NCI-H187 treated with DMSO at 0.1 percent for 48 hours (cell line): ENCODE measurements around the gene C1orf210.

Source experiments
- DNase-seq: peaks from one replicate; lab custom pipeline; 2025; lab: John Stamatoyannopoulos, UW

C1orf210 gene

GRCh38 chr1:43294761-43295160 lies 9.4 kb upstream of the C1orf210 start:
- DNase-seq: no peak

GRCh38 chr1:43293896-43294760 lies 8.7 kb upstream of the C1orf210 start:
- no peak for DNase-seq

DNA sequence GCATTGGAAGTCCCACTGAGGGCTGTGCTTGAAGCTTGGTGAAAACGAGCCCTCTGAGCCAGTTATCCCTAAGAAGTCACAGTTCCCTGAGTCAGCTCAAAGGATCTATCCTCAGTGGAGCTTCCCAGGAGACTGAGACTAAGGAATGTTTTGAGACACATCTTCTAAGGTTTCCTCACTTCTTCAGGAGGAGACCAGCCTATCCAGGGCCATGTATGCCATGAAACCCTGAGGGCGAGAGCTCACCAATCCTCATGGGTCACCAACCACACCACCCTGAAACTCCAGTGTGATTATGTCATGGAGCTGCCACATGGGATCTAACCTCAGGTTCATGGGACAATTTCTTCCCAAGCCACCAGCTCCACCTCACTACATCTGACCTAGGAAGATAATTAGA lies 7.8 kb upstream of the C1orf210 start:
- no peak for DNase-seq

GRCh38 chr1:43292679-43293078 lies 7.3 kb upstream of the C1orf210 start:
- no peak for DNase-seq

- no peak for DNase-seq
These were observed 6.8 kb upstream of the C1orf210 start for GRCh38 chr1:43292216-43292615.

GRCh38 chr1:43288785-43289706 lies 3.7 kb upstream of the C1orf210 start:
- DNase-seq: no peak

DNA sequence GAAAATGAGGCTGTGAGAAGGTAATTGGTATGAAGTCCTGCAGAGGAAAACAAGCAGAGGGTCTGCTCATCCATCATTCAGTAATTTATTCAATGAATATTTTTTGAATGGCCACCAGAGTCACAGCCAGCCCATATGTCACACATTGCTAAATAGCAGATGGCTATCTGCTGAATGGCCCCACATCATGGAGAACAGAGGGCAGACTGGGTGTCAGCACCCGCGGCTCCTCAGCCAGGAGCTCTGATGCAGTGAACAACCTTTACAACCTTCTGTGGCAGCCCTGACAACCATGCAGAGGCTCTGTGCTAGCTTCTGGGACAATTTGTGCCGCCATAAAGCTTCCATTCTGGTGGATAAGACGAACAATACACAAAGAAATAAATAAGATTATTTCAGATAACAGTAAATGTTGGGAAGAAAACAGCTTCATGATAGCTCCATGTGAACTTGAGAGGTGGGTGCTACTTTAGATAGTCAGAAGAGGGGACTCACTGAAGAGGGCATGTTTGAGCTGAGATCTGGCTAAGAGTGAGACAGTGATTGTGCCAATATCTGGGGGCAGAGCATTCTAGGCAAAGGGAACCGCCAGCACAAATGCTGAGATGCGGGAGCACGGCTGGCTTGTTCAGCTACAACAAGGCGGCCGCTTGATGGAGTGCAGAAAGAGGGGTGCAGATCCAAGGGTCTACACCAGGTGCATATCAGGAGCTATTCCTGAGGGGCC lies 2.8 kb upstream of the C1orf210 start:
- DNase-seq: no peak

GRCh38 chr1:43286533-43286932 lies 1.2 kb upstream of the C1orf210 start:
- DNase-seq: no peak

DNA sequence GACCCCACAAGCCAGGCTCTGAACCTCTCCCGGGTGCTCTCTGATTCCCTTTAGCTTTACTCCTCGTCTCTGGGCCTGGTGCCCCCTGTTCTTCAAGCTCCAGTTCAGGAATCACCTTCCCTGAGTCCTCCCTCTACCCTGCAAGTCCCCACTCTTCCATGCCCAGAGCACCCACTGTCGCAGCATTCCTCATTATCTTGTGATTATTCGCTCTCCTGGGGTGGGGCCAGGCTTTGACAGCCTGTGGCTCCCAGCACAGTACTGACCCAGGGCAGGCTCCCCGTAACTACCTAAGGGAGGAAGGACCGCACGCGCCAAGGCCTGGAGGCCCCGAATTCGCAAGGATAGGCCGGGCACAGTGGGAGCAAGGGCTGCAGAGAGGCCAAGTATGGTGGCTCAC lies 734 bp upstream of the C1orf210 start:
- DNase-seq: no peak

DNA sequence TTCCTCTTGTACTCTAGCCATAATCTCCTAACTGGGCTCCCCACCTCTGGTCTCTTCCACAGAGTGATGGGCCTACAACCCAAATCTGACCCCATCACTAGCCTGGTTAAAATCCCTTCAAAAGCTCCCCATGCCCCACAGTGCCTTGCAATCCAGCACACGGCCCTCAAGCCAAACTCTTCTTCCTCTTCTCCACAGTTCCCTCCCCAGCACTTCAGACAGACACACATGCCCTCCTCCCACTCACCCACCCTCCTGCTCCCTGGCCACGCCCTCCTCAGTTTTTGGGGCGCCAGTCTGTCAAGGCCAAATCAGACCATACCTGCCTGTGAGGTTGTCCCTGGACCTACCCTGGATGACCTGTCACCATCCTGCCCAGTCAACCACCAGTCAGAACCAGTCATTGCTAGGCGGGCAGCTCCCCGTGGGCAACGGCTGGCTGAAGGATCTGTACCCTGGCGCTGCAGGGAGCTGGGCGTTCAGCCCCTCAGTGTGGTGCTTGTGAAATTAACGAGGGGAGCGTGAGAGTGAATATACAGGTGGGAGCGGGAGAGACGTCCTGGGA lies 753 bp downstream of the C1orf210 start:
- DNase-seq: no peak

DNA sequence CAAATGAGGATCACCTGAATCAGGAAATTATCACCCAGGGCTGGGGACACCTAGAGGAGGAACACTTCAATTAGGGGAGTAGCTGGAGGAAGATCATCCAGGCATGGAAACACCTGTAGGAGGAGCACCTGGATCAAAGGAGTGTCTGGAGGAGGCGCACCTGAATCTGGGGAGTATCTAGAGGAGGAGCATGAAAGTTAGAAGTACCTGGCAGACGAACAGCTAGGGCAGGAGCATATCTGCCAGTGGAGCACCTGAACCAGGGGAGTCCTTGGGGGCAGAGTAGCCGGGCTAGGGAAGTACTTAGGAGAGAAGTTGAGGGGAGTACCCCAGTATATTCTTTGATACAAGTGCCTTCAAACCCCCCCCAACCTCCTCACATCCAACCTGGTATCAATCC lies 1.3 kb downstream of the C1orf210 start:
- no peak for DNase-seq

DNA sequence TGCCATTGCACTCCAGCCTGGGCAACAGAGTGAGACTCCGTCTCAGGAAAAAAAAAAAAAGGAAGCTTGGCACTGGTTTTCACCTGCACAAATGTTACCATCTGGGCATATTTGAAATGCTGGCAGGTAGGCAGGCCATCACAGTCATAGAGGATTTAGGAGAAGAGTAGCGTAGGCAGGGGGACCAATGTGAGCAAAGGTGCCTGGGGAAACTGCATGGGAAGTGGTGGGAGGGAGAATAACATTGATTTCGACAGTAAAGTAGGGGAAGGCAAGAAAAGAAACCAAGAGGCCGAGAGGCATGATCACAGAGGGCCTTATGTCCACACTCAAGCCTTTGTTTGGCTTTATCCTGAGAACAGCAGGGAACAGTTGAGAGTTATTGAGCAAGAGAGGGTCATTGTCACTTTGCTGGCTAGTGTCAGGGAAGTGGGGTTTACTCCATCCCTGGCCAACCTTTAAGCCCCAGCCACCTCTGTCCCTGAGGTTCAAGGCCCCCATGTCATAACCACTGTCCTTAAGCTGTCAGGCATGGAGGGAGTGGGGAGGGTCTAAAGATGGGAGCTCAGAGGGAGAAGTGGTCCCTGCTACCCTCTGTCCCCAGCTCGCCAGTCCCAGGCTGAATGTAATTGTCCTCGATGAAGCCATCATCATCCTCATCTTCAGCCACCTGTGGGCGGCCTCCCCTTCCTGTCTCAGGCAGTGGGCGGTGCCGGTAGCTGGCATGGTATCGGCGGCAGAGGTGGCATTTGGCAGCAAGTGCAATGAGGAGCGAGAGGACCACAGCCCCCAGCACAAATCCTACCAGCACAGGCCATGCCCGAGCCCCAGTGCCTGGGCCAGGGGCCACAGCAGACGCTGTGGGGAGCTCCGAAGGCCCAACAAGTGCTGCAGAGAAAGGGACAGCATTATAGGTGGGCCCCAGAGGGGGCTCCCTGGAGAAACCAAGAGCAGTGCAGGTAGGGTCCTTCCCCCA lies 2.9 kb downstream of the C1orf210 start:
- DNase-seq: no peak

DNA sequence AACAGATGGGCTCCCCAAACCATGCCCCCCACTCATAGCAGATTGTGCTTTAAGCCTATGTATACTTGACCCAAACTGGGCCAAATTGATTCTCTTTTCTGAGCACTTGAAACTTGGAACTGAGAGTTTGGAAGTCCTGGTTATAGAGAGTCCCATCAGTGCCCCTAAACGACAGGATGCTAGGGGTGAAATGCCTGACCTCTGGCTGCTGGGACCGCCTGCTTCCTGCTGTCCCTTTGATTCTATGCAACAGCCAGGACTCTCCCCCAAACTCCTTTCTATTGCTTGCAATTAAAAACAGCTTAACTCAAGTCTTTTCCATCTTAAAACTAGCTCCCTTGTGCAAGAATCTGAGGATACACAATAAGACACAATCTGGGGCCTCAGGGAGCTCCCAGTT lies 4.7 kb downstream of the C1orf210 start:
- no peak for DNase-seq

- no peak for DNase-seq
These were observed 5.7 kb downstream of the C1orf210 start for GRCh38 chr1:43279666-43280065.

DNA sequence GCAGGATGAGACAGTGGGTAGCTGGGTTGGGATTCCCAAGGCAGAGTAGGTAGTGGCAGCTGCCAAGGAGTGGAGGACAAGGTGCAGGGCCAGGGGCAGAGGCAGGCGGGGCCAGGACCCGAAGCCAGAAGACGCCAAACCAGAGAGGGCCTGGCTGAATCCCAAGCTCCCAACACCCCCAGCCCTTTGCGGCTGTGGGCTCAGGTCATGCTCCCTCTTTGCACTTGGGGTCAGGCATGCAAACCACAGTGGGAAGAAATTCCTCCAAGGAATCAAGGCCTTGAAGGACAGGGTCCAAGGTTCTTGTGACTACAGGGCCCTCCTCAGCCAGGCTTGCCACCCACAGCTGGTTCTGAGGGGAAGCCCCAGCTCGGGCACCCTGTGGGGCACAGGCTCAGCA lies 6.2 kb downstream of the C1orf210 start:
- DNase-seq: no peak

DNA sequence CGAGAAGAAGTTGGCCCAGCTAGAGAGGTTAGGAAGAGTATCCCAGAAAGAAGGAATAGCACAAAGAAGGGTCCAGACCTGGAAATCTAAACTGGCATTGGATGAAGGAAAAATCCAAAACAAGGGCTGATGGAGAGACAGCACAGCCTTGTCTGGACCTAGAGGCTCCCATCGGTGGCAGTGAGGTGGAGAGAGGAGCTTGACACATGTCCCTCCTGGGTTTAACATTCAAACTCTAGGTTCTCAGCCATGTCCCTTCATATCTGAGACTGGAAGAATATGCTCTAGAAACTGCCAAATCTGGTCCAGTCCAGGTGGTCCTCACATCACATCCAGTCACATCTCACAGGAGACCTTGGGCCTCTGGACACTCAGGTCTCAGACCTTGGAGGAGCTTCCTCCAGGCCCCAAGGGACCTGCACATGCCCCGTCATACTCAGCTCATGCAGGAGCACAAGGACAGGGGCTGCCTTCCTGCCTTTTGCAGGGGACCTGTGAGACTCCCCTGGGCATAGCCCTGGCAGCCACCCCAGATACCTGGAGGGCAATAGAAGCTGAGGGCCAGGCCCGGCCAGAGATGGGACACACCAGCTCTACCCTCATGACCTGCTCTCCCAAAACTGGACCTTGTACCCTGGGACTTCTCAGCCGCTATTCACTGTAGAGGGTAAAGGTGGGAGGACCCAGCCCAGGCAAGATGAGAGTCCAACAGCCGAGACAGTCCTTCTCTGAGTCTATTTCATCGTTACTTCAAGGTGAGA lies 8.1 kb downstream of the C1orf210 start:
- DNase-seq: no peak

GRCh38 chr1:43276673-43277072 lies 8.7 kb downstream of the C1orf210 start:
- no peak for DNase-seq

GRCh38 chr1:43275826-43276620 lies 9.4 kb downstream of the C1orf210 start:
- DNase-seq: no peak

GRCh38 chr1:43274804-43275180 lies 10.6 kb downstream of the C1orf210 start:
- no peak for DNase-seq
